Upper lobe of left lung (tissue), 6 donors: ENCODE measurements around the gene GDE1. TPM values are rescaled to one million over a fixed set of nuclear protein-coding genes. Genes with fewer than 3 reads are reported as not detected.

Source experiments
- ATAC-seq, 2 donors: fragments of 200-7000 bp; cut with Tn5 transposase; one replicate each; pipeline ENCODE4 v1.9.1; 2022; ENCODE audit warnings: mild to moderate bottlenecking in 2 of 2, moderate library complexity in 2 of 2; ENCODE audit not compliant: low FRiP score in 2 of 2
- DNase-seq, 2 donors: peaks; one replicate each; pipeline ENCODE4 v3.0.0-alpha.2; 2019 to 2020
- H3K27ac ChIP-seq, 4 donors: fragments of 200-600 bp; sonication (generic); one replicate each; pipeline ENCODE4 v1.5.1; 2016 to 2019
- H3K27me3 ChIP-seq, 4 donors: fragments of 200-600 bp; sonication (generic); one replicate each; pipeline ENCODE4 v1.5.1; 2017 to 2019
- H3K36me3 ChIP-seq, 4 donors: fragments of 200-600 bp; sonication (generic); one replicate each; pipeline ENCODE4 v1.5.1; 2016 to 2019
- H3K4me1 ChIP-seq, 4 donors: fragments of 200-600 bp; sonication (generic); one replicate each; pipeline ENCODE4 v1.5.1; 2018 to 2019
- H3K4me3 ChIP-seq, 4 donors: fragments of 200-600 bp; sonication (generic); one replicate each; pipeline ENCODE4 v1.5.1; 2017 to 2019; ENCODE audit warnings: mild to moderate bottlenecking in 2 of 4, moderate library complexity in 1 of 4
- H3K9me3 ChIP-seq, 4 donors: fragments of 200-600 bp; sonication (generic); one replicate each; pipeline ENCODE4 v1.5.1; 2018 to 2019
- EP300 ChIP-seq, 4 donors: sonication (generic); formaldehyde crosslinking; IDR thresholded peaks; one replicate each; pipeline ENCODE4 v1.5.1; 2017; ENCODE audit warnings: antibody characterized with exemption in 4 of 4, control low read depth in 2 of 4
- POLR2A ChIP-seq, 4 donors: fragments of 450-650 bp; IDR thresholded peaks; one replicate each; pipeline ENCODE4 v1.5.1; 2016 to 2017; ENCODE audit warnings: antibody characterized with exemption in 4 of 4, mild to moderate bottlenecking in 2 of 4
- POLR2AphosphoS5 ChIP-seq, 2 donors: sonication (generic); formaldehyde crosslinking; IDR thresholded peaks; one replicate each; pipeline ENCODE4 v1.5.1; 2017; ENCODE audit warnings: antibody characterized with exemption in 2 of 2
- WGBS, 2 donors: methylation state at CpG; one replicate each; pipeline ENCODE4 v1.1.5; 2017 to 2018; 5-methylcytosine and 5-hydroxymethylcytosine counted together
- total RNA-seq, 6 donors: library from RNA; depleted of rRNA in 4 of 6; stranded (reverse); fragments of >200 nt in 4 of 6; gene quantifications; one replicate each; pipeline versions ENCODE4 v1.1.0 to v1.2.1, GENCODE V29; 2016 to 2021
- TF ChIP-seq, protein P1 (sequence below), 6 experiments: fragments of 450-650 bp in 4 of 6; fragments of 200-600 bp in 2 of 6; sonication (generic) in 2 of 6; IDR thresholded peaks; one replicate each; pipeline ENCODE4 v1.5.1; 2016 to 2019; ENCODE audit warnings: antibody characterized with exemption in 6 of 6
- donor health status: DM: no; HTN: no; CAD: no; lungs with moderate emphysema.
- donor health status: DM: no; HTN: yes; CAD: no; lungs with severe emphysema.

GDE1 gene
- total RNA-seq, 6 donors from 2014 or later = 33.5 to 93.6 (median 88.2) TPM

DNA sequence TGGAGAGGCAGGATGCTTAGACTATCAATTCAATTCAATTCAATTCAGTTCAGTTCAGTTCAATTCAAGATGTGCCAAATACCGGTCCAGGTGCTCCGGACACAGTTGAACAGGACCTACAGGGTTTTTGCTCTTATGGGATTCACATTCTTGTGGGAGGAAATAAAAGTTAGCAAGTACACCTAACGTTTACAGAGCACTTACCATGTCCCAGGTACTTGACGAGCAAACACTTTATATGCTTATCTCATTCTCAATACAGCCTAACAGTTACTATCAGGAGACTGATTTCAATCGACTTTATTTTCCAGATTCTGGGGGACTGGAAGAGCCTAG lies 467 bp upstream of the GDE1 start:
- Histone ChIP-seq H3K36me3 (no peaks in the 10 kb centered on the region), H3K27me3 (no peaks in the 10 kb centered on the region), H3K4me3 (peak overlapping the region in 3 of 4 donors; percentile 80 to 98 (median 88)), H3K4me1 (peaks cover 41 to 71% (median 57%) of the 10 kb centered on the region in 4 donors), H3K9me3 (no peaks in the 10 kb centered on the region), H3K27ac (peak overlapping the region; percentile 90 to 97 (median 96))
- WGBS, 2 donors = 35 to 46% methylated on average over 5 of the region's 5 CpGs
- TF ChIP-seq POLR2AphosphoS5 (IDR thresholded peaks at IDR 0.05) (no peak), EP300 (IDR thresholded peaks at IDR 0.05) (peak in 1 of 4 donors; percentile 12), POLR2A (IDR thresholded peaks at IDR 0.05) (no peak)
- TF ChIP-seq, protein P1, sequence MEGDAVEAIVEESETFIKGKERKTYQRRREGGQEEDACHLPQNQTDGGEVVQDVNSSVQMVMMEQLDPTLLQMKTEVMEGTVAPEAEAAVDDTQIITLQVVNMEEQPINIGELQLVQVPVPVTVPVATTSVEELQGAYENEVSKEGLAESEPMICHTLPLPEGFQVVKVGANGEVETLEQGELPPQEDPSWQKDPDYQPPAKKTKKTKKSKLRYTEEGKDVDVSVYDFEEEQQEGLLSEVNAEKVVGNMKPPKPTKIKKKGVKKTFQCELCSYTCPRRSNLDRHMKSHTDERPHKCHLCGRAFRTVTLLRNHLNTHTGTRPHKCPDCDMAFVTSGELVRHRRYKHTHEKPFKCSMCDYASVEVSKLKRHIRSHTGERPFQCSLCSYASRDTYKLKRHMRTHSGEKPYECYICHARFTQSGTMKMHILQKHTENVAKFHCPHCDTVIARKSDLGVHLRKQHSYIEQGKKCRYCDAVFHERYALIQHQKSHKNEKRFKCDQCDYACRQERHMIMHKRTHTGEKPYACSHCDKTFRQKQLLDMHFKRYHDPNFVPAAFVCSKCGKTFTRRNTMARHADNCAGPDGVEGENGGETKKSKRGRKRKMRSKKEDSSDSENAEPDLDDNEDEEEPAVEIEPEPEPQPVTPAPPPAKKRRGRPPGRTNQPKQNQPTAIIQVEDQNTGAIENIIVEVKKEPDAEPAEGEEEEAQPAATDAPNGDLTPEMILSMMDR (IDR thresholded peaks at IDR 0.05) = no peak
- DNase-seq (no peak), ATAC-seq (peak in 1 of 2 donors; percentile 73)

DNA sequence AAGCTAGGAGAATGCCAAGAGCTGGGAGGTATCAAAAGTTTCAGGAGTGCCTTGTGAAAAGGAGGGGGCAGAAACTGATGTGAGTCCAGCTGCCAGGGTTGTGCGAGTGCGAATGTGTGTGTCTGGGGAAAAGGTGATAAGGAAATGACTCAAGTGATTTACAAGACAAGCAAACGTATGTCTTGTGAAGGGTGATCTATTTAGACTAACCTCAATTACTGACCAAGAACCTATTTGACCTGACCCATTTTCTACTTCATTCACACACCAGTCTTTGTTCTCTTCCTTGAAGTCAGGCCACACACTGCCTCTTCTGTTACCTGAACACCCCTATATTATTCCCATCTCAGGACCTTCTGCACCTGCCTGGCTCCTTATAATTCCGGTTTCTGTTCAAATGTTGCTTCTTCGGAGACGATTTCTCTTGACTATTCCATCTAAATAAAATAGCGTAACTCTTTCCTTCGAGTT lies 1.0 kb downstream of the GDE1 start:
- DNase-seq (no peak), ATAC-seq (no peak)
- H3K27ac ChIP-seq = peak overlapping the region; percentile 90 to 97 (median 96)
- peaks cover 43 to 74% (median 57%) of the 10 kb centered on the region in 4 donors for H3K4me1 ChIP-seq
- H3K27me3 ChIP-seq = no peaks in the 10 kb centered on the region
- H3K4me3 ChIP-seq = peak overlapping the region; percentile 73 to 98 (median 84)
- H3K36me3 ChIP-seq = peaks cover 3 to 12% (median 9%) of the 10 kb centered on the region in 4 donors
- no peaks in the 10 kb centered on the region for H3K9me3 ChIP-seq
- TF ChIP-seq POLR2AphosphoS5 (IDR thresholded peaks at IDR 0.05) (no peak), POLR2A (IDR thresholded peaks at IDR 0.05) (no peak), EP300 (IDR thresholded peaks at IDR 0.05) (no peak)
- WGBS, 2 donors = 2 to 6% methylated on average over 8 of the region's 8 CpGs

DNA sequence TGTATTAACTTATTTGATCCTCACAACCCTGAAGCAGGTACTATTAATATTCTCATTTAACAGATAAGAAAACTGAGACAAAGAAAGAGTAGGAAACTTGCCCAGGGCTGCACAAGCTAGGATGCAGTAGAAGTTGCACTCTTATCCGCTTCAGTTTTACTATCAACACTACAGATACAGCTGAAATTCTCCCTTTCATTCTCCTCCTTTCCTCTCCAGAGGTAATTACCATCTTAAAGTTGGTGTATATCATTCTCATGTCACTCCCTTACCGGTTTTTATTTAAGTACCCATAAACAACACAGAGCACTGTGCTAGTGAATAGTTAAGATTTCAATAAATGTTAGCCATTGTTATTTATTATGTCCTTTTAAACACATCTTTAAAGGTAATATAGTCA lies 3.5 kb downstream of the GDE1 start:
- TF ChIP-seq POLR2AphosphoS5 (IDR thresholded peaks at IDR 0.05) = no peak
- TF ChIP-seq POLR2A (IDR thresholded peaks at IDR 0.05) = no peak
- TF ChIP-seq EP300 (IDR thresholded peaks at IDR 0.05) = no peak
- TF ChIP-seq, protein P1 (IDR thresholded peaks at IDR 0.05) = no peak
- Histone ChIP-seq H3K9me3 (no peaks in the 10 kb centered on the region), H3K27me3 (no peaks in the 10 kb centered on the region), H3K4me3 (no peak overlapping the region), H3K27ac (no peak overlapping the region), H3K36me3 (peaks cover 4 to 21% (median 12%) of the 10 kb centered on the region in 4 donors), H3K4me1 (peaks cover 40 to 64% (median 58%) of the 10 kb centered on the region in 4 donors)
- no peak for DNase-seq
- 73 to 74% methylated on average over 2 of the region's 2 CpGs for WGBS, 2 donors
- no peak for ATAC-seq

DNA sequence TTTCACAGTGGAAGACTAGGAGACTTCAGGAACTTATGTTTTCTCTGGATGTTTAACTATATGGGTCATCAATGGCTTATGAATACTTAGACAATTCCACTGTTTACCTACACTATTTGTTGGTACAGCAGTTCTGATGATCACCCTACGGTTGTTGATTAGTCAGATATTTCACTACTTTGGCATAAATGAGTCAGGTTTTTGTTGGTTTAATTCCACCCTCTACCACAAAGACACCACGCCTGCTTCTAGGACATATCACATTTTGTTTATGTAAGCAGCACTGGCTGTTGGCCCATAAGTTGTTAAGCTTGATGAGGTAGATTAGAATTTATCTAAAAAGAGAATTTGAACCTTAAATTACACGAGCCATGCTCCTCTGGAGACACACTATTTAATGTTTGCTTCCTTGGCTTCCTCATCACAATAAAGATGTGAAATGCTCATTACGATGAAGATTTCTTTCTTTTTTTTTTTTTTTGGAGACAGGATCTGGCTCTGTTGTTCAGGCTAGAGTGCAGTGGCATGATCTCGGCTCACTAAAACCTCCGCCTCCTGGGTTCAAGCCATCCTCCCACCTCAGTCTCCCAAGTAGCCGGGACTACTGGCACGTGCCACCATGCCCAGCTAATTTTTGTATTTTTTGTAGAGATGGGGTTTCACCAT lies 4.3 kb downstream of the GDE1 start:
- 74 to 79% methylated on average over 8 of the region's 8 CpGs for WGBS, 2 donors
- ATAC-seq = no peak
- H3K4me1 ChIP-seq = peaks cover 34 to 56% (median 54%) of the 10 kb centered on the region in 4 donors
- DNase-seq = no peak
- no peaks in the 10 kb centered on the region for H3K27me3 ChIP-seq
- no peak overlapping the region for H3K27ac ChIP-seq
- peaks cover 4 to 21% (median 12%) of the 10 kb centered on the region in 4 donors for H3K36me3 ChIP-seq
- H3K9me3 ChIP-seq = no peaks in the 10 kb centered on the region
- TF ChIP-seq POLR2A (IDR thresholded peaks at IDR 0.05) (no peak), EP300 (IDR thresholded peaks at IDR 0.05) (no peak), POLR2AphosphoS5 (IDR thresholded peaks at IDR 0.05) (no peak)
- TF ChIP-seq, protein P1 (IDR thresholded peaks at IDR 0.05) = no peak
- no peak overlapping the region for H3K4me3 ChIP-seq

DNA sequence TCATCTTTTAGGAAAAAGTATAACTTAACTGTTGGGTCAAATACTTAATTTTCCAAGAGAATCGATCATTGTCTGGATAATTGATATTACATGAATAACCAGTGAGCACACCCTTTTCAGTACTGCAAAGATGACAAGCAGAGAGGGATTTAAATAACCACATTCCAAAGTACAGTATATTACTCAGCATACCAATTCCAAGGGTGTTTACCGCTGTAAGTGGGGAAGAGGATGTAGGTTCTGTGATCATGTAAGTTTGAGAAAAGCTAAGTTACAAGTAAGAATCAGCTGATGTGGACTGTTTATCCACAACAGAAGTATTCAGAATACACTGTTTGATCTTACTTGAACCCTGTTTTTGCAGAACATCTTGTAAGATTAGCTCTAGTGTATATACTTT lies 6.1 kb downstream of the GDE1 start:
- 80 to 85% methylated on average over 2 of the region's 2 CpGs for WGBS, 2 donors
- no peak for DNase-seq
- Histone ChIP-seq H3K9me3 (no peaks in the 10 kb centered on the region), H3K27ac (peak overlapping the region in 1 of 4 donors; percentile 23), H3K4me3 (no peak overlapping the region), H3K27me3 (no peaks in the 10 kb centered on the region), H3K4me1 (peaks cover 28 to 48% (median 46%) of the 10 kb centered on the region in 4 donors), H3K36me3 (peaks cover 4 to 27% (median 14%) of the 10 kb centered on the region in 4 donors)
- no peak for TF ChIP-seq POLR2AphosphoS5 (IDR thresholded peaks at IDR 0.05)
- no peak for TF ChIP-seq EP300 (IDR thresholded peaks at IDR 0.05)
- TF ChIP-seq, protein P1 (IDR thresholded peaks at IDR 0.05) = no peak
- TF ChIP-seq POLR2A (IDR thresholded peaks at IDR 0.05) = no peak
- no peak for ATAC-seq
